ENCODE data around the gene FOXP1. TPM values are rescaled to one million over a fixed set of nuclear protein-coding genes. Genes with fewer than 3 reads are reported as not detected.

The FOXP1 gene
- total RNA-seq, 1 donor, result 123 TPM

DNA sequence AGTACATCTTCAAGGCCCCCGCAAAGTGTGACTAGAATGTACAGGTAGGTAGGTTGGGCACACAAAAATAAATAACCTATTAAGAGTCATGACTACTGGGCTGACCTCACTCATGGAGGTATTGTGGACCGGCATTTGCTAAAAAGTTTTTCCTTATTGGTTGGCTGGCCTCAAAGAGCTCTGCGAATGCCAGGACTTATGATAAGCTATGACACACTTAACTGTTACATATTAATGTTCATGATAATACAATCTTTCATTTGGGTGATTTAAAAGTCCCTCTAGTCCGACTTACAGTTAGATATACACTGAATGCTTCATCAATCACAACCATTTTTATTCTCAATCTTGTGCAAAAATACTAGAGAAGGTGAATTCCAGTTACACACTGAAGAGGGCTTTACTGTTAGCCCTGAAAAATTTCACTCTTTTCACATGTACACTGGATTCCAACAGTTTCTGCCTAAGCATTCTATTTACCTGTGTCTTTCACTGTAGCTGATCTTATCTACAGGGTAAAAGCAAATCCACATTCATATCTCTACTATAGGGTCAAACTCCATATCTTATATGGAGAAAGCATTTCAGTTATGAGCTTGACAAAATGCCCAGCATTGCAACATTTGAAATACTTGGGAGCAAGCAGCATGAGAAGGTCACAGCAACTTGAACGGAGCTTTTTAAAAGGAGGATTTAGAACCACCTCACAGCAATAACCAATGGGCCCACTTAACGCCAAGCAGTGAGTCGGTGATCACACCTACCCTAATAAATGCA lies 329.1 kb downstream of the FOXP1 start:
- DNase-seq (ENCODE audit: low read depth in 2 of 3, low spot score in 2 of 3), result no peak

GRCh38 chr3:71253169-71253568 lies 330.4 kb downstream of the FOXP1 start:
- DNase-seq (ENCODE audit: low read depth in 2 of 3, low spot score in 2 of 3), result no peak

- no peak for DNase-seq (ENCODE audit: low read depth in 2 of 3, low spot score in 2 of 3)
Observed at GRCh38 chr3:71252466-71252865, 331.1 kb downstream of the FOXP1 start.

DNA sequence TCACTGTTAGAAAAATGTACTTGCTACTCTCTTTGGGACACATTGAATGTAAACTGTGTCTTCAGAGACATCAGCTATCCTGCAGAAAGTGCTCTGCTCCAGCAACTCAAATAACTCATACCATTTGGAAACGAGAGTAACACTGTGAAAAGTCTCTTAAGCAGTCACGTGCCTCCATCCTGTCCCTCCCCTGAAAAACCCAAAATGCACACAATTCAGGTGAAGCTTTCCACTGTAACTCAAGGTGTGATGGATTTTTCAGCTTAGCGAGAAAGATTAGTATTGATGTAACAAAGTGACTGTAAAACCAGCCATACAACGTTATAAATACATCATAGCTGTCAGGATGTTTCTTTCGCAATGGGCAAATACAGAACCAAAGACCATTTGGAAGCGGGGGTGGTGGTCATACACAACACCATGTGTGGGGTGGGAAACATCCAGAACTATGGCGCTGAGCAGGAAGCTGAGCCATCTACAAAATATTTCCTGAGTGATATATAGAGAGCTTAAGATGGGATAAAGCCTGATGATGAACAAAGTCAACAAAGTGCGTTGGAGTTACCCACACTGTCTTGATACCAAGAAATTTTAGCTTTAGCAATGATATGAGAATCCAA lies 332.3 kb downstream of the FOXP1 start:
- DNase-seq (ENCODE audit: low read depth in 2 of 3, low spot score in 2 of 3), result no peak

- DNase-seq (ENCODE audit: low read depth in 2 of 3, low spot score in 2 of 3), result no peak
Observed at GRCh38 chr3:71250026-71250425, 333.5 kb downstream of the FOXP1 start.

GRCh38 chr3:71247958-71248335 lies 335.6 kb downstream of the FOXP1 start:
- DNase-seq (ENCODE audit: low read depth in 2 of 3, low spot score in 2 of 3), result no peak

DNA sequence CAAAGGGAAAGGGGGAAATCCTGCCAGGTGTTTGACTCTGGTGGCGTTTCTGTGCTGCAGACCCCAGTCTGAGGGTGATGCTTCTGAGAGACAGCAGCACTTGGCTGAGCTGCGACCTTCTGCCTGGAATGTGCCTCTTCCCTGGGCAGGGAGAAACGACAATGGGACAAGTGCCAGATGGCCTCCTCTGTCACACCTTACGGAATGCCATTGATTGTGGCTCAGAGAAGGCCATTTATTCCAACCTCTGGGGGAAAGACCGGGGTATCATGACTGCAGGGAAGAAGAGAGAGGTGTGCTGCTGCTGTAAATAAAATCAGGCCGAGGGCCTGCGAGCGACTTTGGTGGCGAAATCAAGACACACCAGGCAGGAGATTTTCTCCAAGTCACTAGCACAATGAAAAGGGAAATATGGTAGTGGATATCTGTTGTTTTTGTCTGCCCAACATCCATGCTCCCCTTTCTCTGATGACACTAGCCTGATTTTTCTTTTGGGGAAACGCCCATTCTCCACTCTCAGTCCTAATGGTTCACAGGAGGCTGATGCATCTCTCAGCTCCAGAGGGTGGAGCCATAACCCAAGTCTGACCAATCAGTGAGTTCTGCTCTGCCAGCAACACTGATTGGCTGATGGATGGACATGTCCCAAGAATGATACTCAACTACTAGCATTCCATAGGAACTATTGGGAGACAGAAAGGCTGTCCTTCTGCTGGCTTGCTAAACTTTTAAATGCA lies 336.1 kb downstream of the FOXP1 start:
- no peak for DNase-seq (ENCODE audit: low read depth in 2 of 3, low spot score in 2 of 3)

- peak in 1 of 3 donors; percentile 29 for DNase-seq (ENCODE audit: low read depth in 2 of 3, low spot score in 2 of 3)
Observed at GRCh38 chr3:71245971-71246880, 337.3 kb downstream of the FOXP1 start.

- no peak for DNase-seq (ENCODE audit: low read depth in 2 of 3, low spot score in 2 of 3)
Observed at GRCh38 chr3:71244826-71245488, 338.6 kb downstream of the FOXP1 start.

DNA sequence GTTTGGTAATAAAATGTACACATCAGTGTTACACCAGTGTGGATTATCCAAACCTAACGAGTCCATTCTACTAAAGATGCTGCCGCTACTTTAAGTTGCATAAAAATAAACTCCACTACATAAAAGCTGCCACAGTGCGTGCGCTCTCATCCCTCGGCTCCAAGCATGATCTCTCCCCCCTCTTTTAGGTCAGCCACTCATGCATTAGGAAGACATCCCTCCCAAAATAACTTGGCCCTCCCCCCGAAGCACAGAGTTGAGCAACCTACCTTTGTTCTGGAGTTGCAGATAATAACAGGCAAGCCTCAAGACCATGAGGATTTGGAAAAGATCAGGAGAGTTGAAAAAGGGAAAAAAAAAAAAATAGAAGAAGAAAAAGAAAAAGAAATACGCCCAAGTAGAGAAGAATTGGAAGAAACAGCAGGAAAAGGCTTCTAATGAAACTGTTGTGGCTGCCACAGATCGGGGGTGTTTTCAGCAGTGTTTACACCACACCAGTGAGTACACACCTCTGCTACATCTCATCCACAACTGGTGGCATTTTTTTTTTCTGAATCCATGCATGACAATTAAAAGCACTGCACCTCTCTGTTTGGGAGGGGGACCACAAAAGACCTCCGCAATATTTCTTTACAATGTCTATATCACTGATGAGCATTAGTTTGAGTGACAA lies 339.2 kb downstream of the FOXP1 start:
- DNase-seq (ENCODE audit: low read depth in 2 of 3, low spot score in 2 of 3), result no peak

- no peak for DNase-seq (ENCODE audit: low read depth in 2 of 3, low spot score in 2 of 3)
Observed at GRCh38 chr3:71243229-71243628, 340.3 kb downstream of the FOXP1 start.

DNA sequence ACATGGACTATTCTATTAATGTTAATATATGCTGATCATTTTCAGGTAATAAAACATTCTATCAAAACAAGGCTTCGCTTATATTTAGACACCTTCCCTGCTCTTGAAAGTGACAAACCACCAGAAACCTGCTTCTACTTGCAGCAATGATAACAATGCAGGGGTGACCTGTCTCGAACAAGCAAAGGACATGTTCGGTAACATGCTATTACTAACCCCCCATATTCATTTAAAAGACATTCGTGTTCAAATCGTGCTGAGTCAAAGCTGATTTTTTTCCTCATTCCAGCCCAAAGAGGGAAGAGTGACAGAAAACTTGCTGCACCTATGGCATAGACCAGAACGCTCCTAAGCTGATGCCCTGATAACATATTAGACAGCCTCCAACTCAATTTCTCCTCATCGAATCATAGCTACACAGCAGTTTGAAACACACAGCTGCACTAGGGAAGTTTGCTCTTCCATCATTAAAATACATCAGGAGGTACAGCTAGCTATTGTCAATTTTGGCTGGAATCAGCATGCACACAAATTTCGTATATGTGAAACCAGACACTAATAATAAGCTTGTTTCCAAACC lies 341.5 kb downstream of the FOXP1 start:
- DNase-seq (ENCODE audit: low read depth in 2 of 3, low spot score in 2 of 3), result no peak

DNA sequence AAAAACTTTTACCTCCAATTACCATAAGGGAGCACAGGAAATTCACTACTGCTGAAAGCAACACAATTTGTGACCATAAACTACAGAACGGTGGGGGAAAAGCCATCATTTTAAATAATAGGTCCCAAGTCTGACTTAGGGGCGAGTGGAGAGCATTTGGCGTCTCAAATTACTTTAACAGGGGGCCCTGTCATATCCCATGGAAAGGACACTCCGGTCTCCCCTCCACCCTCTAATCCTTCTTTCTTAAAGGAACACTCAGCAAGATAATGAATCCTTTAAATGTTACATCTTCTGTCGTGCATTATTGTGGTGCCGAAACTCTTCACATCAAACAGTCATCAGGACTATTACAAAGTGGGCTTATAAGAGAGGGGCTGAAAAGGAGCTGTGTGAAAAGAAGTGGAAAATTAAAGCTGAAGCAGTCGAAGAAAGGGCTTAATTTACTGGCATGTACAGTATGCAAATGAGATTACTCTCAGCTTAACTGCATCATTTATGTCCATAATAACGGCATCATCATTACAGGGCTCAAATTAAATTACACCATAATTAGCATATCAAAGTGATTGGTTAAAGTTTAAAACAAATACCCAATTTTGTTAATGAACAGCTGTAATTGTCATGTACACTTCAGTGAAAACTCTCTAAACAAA lies 342.2 kb downstream of the FOXP1 start:
- DNase-seq (ENCODE audit: low read depth in 2 of 3, low spot score in 2 of 3), result no peak

DNA sequence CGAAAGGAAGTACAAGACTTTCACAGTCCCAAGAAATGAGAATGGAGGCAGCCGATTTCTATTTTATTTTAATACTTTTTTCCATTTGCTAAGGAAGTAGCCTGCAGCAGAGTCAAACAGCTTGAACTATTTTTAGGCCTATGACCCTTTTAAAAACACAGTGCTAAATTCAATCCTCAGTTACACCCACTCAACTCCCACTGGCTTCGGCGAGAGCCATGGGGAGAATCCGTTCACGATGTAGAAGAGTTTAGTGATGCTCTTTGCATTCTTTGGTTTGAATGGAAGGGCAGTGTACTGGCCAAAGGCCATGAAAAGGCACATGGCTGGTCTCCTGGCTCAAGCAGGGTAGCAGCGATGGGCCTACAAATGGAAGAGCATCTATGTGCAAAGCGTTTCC lies 343.5 kb downstream of the FOXP1 start:
- DNase-seq (ENCODE audit: low read depth in 2 of 3, low spot score in 2 of 3), result no peak

DNA sequence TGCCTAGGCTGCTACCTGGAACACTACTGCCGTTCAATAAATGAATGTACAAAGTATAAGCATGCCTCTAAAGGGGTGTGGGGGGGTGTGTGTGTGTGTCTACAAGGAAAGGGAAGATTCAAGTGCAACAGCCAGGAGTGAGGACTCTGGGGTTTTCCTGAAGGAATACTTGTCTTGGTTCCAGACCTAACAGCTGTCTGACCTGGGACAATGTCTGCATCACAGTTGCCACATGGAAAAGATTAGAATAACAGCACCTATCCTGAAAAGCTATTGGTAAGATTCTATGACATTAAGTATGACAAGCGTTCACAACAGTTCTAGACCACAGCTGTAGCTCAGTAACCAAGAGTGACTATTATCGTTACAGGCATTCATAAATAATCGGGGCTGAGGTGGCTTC lies 345.2 kb downstream of the FOXP1 start:
- DNase-seq (ENCODE audit: low read depth in 2 of 3, low spot score in 2 of 3), result no peak

- no peak for DNase-seq (ENCODE audit: low read depth in 2 of 3, low spot score in 2 of 3)
Observed at GRCh38 chr3:71237672-71238071, 345.9 kb downstream of the FOXP1 start.

GRCh38 chr3:71235846-71236245 lies 347.7 kb downstream of the FOXP1 start:
- DNase-seq (ENCODE audit: low read depth in 2 of 3, low spot score in 2 of 3), result no peak

DNA sequence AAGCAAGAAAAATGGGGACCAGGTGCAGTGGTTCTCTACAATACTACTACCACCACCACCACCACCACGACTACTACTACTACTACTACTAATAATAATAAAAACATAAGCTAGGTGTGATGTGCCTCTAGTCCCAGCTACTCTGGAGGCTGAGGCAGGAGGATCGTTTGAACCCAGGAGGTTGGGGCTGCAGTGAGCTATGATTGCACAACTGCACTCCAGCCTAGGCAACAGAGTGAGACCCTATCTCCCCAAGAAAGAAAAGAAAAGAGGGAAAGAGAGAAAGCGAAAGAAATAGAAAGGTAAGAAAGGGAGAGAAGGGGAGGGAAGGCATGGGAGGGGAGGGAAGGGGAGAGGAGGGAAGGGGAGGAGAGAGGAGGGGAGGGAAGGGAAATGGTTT lies 350.6 kb downstream of the FOXP1 start:
- no peak for DNase-seq (ENCODE audit: low read depth in 2 of 3, low spot score in 2 of 3)

DNA sequence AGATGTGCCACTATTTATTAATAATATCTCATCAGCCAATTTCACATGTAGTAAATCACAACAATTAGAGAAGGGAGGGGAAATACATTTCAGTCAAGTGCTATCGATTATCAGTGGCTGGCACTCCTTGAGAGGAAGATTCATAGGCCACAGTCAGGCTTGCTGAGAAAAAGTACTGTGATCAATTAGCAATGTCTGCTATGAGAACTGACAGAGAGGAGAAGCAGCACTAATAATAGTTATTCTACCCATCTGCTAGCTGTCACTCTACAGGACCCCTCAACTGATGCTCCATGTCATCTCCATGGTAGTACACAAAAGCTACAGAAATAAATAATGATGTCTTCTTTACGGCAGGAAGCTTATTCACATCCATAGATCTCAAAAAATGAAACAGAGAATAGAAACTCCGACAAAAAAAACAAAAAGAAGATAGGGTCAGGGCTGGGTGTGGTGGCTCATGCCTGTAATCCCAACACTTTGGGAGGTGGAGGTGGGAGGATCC lies 351.3 kb downstream of the FOXP1 start:
- no peak for DNase-seq (ENCODE audit: low read depth in 2 of 3, low spot score in 2 of 3)

All from hematopoietic multipotent progenitor cell (in vitro differentiated cells).